ENCODE results near the gene DNAH2.

Gene DNAH2

GRCh38 chr17:7721612-7722011 lies 4.1 kb downstream of the DNAH2 start:
- DNase-seq (ENCODE audit: low read depth) = no peak

DNA sequence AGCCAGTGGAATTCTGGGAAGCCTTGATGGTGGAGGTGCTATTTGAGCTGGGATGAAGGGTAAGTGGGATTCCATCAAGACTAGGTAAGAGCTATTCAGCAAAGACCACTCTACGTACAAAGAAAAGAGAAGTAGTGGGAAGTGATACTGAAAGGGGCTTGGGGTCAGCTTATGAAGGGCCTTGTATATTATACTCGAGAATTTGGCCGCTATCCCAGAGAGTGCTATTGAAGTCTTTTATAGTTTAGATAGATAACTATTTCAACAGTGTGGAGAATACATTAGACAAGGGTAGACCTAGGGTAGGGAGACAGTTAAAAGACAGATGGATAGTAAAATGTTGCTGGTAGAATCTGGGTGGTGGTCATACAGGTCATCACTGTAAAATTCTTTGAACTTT lies 10.3 kb downstream of the DNAH2 start:
- DNase-seq (ENCODE audit: low read depth) = no peak

- DNase-seq (ENCODE audit: low read depth) = no peak
Measured at GRCh38 chr17:7729816-7730215, 12.3 kb downstream of the DNAH2 start.

DNA sequence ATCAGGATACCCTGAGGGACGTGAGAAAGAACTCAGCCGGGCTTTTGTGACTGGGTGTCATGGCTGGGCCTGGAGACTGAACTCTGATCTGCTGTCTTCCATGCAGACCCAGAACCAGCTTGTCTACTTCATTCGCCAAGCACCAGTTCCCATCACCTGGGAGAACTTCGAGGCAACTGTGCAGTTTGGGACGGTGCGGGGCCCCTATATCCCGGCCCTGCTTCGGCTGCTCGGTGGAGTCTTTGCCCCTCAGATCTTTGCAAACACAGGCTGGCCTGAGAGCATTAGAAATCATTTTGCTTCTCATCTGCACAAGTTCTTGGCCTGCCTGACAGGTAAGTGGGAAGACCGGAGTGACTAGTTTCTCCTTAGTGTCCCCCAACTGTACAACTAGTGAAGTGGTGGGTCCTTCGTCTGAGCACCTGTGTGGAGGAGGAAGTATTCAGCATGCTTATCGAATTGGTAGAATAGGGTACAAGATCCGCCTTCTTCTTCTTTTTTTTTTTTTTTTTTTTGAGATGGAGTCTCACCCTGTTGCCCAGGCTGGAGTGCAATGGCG lies 15.5 kb downstream of the DNAH2 start:
- no peak for DNase-seq (ENCODE audit: low read depth)

- no peak for DNase-seq (ENCODE audit: low read depth)
Measured at GRCh38 chr17:7737601-7738000, 20.1 kb downstream of the DNAH2 start.

GRCh38 chr17:7739746-7740145 lies 22.2 kb downstream of the DNAH2 start:
- DNase-seq (ENCODE audit: low read depth) = no peak

DNA sequence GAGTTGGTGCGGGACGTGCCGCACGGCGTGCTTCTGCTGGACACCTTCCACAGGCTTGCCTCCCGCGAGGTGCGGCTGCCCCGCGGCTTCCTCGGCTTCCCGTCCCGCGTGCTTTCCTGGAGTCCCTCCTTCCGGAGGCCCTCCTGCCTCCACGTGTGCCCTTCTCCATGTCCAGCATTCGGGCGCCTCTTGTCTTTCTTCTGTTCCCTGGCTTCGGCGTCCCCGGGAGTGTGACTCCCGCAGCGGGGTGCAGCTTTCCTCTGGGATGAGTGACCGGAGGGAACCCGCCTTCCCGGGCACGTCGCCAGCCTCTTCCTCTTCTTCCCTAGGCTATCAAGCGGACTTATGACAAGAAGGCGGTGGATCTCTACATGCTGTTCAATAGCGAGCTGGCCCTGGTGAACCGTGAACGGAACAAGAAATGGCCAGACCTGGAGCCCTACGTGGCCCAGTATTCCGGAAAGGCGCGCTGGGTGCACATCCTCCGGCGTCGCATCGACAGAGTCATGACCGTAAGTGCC lies 23.0 kb downstream of the DNAH2 start:
- DNase-seq (ENCODE audit: low read depth) = no peak

DNA sequence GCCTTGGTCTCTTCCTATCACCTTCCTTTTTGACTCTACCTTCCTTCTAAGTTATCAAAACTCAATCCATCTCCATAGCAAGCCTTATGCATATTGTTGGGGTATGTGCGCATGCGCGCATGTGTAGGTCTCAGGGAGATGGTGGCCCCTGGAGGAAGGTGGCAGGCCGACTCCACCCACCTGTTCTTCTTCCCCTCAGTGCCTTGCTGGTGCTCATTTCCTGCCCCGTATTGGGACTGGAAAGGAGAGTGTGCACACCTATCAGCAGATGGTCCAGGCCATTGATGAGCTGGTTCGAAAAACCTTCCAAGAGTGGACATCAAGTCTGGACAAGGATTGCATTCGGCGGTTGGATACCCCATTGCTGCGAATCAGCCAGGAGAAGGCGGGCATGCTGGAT lies 25.2 kb downstream of the DNAH2 start:
- DNase-seq (ENCODE audit: low read depth) = no peak

DNA sequence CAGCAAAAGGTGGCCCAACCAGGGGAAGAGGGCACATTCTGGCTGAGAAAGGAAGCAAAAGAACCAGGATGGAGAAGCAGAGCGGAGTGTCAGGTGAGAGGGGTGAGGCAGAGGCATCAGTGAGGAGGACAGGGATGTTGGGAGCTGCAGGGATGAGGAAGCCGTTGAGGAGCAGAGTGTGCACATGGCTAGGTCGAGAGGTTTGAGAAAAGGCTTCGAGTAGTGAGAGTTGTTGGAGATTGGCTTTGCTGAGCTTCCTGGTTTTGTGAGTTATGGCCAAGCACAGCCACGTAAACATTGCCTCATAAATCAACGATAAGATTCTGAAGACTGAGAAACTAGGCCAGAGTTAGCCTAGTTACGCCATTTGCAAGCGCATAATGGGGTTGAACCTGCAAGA lies 26.9 kb downstream of the DNAH2 start:
- DNase-seq (ENCODE audit: low read depth) = no peak

DNA sequence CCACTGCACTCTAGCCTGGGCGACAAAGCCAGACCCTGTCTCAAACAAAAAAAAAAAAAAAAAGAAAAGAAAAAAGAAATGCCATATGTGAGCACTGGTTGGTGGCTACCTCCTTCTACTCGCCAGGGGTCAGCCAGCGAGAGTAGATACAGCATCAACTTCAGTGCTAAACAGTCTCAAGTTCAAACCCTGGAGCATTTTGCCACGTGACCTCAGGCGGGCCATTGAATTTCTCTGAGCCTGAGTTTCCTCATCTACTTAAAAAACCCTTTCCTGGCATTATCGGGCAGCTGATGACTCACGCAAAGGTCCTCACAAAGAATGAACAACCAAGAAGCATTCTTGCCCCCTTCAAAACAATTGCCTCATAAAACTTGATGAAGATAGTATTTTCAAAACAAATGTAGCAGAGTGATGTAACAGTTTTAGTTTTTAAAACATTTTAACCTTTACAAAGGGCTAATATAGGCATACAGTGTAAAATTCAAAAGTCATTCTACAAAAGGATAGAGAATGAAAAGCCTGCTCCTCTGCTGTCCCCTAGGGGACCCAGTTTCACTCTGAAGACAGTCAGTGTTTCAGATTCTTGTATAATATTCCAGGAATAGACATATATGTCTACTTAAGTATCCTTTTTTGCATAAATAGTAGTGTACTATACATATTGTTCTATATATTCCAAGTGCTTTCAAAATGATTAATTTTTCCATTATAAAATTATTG lies 28.4 kb downstream of the DNAH2 start:
- DNase-seq (ENCODE audit: low read depth) = peak; percentile 93

GRCh38 chr17:7747635-7748071 lies 30.1 kb downstream of the DNAH2 start:
- DNase-seq (ENCODE audit: low read depth) = peak; percentile 45

DNA sequence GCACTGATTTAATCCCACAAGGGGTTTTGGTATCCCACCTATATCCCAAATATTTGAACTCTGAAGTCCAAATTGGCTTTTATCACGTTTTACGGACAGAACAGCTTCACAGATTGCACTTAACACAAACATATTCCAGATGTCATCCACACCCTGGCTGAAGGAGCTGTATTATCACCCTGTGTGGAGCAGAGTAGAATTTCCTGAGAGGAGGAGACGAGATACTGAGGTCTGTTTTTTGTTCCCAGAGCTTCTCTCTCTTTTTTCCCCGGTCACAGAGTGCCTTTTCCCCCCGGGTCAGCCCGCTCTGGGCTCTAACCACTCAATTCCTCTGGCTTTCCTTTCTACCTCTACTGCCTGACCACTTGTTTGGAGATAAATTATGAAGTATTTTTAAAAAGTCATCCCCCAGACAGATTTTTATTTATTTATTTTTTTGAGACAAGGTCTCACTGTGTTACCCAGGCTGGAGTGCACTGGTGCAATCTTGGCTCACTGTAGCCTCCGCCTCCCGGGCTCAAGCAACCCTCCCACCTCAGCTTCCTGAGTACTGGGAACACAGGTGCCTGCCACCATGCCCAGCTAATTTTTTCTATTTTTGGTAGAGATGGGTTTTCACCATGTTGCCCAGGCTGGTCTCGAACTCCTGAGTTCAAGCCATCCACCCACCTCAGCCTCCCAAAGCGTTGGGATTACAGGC lies 30.7 kb downstream of the DNAH2 start:
- no peak for DNase-seq (ENCODE audit: low read depth)

DNA sequence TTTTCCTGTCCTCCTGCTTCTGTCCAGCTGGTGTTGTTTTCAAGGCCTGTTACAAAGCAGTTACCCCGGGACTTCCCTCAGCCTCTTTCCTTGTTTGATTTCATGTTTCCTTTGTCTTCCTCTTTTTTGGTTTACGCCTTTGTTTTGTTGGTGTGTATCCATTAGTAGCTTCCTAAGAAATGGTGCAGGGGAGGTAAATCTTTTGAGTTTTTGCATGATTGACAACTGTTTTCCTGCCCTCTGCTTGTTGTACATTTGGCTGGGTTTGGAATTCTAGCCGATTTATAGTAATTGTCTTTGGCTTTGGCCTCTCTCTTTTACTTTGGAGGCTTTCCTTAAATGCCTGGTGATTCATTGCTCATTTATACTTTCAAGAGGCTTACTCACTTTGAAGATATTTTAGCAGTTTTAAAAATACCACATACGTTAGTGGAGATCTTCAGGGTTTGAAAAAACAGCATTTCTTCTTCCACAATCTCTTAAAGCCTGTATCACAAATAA lies 32.8 kb downstream of the DNAH2 start:
- DNase-seq (ENCODE audit: low read depth) = peak; percentile 95

GRCh38 chr17:7754656-7755055 lies 37.1 kb downstream of the DNAH2 start:
- no peak for DNase-seq (ENCODE audit: low read depth)

- DNase-seq (ENCODE audit: low read depth) = no peak
Measured at GRCh38 chr17:7755095-7755890, 37.7 kb downstream of the DNAH2 start.

DNA sequence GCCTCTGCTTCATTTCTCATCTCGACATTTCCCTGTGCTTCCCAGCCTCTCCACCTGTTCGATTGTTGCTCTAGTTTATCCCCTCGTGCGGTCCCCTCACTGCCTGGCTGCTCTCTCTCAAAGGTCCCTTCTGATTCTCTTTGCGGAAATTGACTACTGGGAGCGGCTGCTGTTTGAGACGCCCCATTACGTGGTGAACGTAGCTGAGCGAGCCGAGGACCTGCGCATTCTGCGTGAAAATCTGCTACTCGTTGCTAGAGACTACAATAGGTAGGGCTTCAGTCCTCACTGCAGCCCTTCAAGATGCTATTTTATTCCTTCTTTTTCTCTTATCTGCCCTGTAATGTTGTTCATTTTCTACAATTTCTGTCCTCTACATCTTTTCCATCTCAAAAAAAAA lies 39.4 kb downstream of the DNAH2 start:
- DNase-seq (ENCODE audit: low read depth) = no peak

- DNase-seq (ENCODE audit: low read depth) = no peak
Measured at GRCh38 chr17:7763919-7764318, 46.4 kb downstream of the DNAH2 start.

DNA sequence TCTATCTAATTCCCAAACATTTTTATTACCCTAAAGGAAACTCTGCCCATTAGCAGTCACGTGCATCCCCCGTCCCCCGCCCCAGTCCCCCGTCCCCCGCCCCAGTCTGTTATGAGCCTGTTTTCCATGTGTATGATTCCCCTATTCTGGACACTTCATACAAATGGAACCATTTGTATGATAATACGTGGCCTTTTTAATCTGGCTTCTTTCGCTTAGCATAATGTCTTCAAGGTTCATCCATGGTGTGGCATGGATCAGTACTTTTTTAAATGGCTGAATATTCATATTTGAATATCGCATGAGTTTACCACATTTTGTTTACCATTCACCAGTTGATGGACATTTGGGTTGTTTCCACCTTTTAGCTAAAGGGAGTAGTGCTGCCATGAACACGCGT lies 49.5 kb downstream of the DNAH2 start:
- no peak for DNase-seq (ENCODE audit: low read depth)

- DNase-seq (ENCODE audit: low read depth) = no peak
Measured at GRCh38 chr17:7767405-7768021, 50.0 kb downstream of the DNAH2 start.

- no peak for DNase-seq (ENCODE audit: low read depth)
Measured at GRCh38 chr17:7769854-7770253, 52.3 kb downstream of the DNAH2 start.

DNA sequence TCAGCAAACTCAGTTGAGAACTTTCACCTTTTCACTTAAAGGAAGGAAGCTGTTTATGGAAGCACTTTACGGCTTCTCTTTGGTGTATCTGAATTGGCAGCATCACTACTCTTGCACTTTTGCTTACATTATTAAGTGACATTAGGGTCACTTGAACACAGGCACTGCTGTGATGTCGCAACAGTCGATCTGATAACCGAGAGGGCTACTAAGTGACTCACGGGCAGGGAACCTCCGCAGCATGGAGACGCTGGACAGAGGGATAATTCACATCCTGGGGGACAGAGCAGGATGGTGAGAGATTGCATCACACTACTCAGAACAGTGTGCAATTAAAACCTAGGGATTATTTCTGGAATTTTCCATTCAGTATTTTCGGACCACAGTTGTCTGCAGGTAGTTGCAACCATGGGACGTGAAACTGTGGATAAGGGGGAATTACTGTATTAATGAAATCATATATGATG lies 56.5 kb downstream of the DNAH2 start:
- DNase-seq (ENCODE audit: low read depth) = peak; percentile 75

DNA sequence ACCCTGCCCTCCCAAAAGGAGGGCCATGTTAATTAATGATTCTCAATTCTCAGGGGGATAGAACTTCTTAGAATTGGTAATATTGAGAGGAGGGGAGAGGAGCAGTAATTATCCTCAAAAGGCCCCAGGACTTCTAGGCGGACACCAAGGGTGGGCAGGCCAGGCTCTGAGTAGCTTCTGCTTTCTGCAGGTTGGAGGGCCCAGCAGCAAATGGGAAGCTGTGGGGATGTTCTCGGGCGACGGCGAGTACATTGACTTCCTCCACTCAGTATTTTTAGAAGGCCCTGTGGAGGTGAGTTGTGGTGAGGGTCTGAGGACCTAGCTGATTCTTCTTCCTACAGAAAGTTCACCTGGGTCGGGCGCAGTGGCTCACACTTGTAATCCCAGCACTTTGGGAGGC lies 57.5 kb downstream of the DNAH2 start:
- DNase-seq (ENCODE audit: low read depth) = no peak
